ENCODE measurements around the gene MIEN1.

DNA sequence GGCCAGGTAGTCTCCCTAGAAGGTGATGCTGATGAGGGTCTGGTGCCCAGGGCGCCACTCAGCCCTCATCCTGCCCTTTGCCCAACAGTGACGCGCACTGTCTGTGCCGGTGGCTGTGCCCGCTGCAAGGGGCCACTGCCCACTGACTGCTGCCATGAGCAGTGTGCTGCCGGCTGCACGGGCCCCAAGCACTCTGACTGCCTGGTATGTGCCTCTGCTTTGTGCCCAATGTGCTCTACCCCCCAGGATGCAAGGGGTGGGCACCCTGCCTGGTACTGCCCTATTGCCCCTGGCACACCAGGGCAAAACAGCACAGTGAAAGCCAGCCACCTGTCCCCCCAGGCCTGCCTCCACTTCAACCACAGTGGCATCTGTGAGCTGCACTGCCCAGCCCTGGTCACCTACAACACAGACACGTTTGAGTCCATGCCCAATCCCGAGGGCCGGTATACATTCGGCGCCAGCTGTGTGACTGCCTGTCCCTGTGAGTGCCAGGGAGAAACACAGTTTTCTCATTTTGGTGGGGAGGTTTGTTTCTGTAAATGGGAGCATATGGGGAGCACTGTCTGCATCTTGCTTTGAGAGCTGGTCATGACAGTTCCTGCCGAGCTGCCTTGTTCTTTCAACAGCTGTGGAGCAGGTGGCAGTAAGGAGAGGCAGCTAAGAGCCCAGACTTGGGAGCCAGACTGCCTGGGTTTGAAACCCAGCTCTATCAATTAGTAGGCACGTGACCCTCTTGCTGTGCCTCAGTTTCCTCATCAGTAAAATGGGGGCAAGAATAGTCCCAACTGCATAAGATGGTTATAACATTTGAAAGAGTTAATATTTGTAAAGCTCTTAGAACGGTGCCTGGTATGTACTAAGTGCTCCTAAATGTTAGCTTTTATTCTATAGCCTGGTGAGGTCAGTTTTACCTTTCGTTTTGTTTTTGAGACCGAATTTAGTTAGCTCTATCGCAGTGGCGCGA is 20.1 kb downstream of the MIEN1 start:
- TF ChIP-seq ZNF274 (IDR thresholded peaks at IDR 0.05; ENCODE audit: low read depth, low read length) (no peak), YY1 (IDR thresholded peaks at IDR 0.05; ENCODE audit: insufficient read depth, insufficient read length) (no peak)
